Stimulated activated effector memory CD8-positive, alpha-beta T cell treated with anti-CD3 and anti-CD28 coated beads, Interleukin-12 subunit alpha, Interleukin-12 subunit beta, amount 100 ng/mL, for 72 hours (primary cell): ENCODE data around the gene ARHGAP30.

Experiments
- ATAC-seq: fragments of 150-1000 bp; cut with Tn5 transposase; 2 replicates; pipeline ENCODE4 v1.10.0; 2021
- DNase-seq, 2 donors: peaks; one replicate each; pipeline ENCODE4 v3.0.0; 2021 to 2022; ENCODE audit warnings: low spot score in 2 of 2
- H3K27ac Mint-ChIP-seq: one replicate; pipeline ENCODE4 v1.8.0; 2022; ENCODE audit warnings: mild to moderate bottlenecking, mixed read lengths
- H3K36me3 Mint-ChIP-seq: one replicate; pipeline ENCODE4 v1.8.0; 2022; ENCODE audit warnings: mild to moderate bottlenecking, mixed read lengths
- H3K4me1 Mint-ChIP-seq: one replicate; pipeline ENCODE4 v1.8.0; 2022; ENCODE audit warnings: mixed read lengths
- H3K4me3 Mint-ChIP-seq: one replicate; pipeline ENCODE4 v1.8.0; 2022; ENCODE audit warnings: mild to moderate bottlenecking, mixed read lengths
- H3K9me3 Mint-ChIP-seq: one replicate; pipeline ENCODE4 v1.8.0; 2022; ENCODE audit warnings: mixed read lengths

The ARHGAP30 gene

GRCh38 chr1:161081519-161081918 lies 11.8 kb upstream of the ARHGAP30 start:
- ATAC-seq = no peak
- Mint-ChIP-seq H3K27ac (no peak overlapping the region), H3K4me3 (no peak overlapping the region), H3K4me1 (no peaks in the 10 kb centered on the region), H3K9me3 (no peaks in the 10 kb centered on the region), H3K36me3 (no peaks in the 10 kb centered on the region)
- no peak for DNase-seq

- no peaks in the 10 kb centered on the region for H3K4me1 Mint-ChIP-seq
- peak overlapping the region; percentile 7 for H3K27ac Mint-ChIP-seq
- no peak for DNase-seq
- H3K9me3 Mint-ChIP-seq = no peaks in the 10 kb centered on the region
- H3K36me3 Mint-ChIP-seq = no peaks in the 10 kb centered on the region
- no peak overlapping the region for H3K4me3 Mint-ChIP-seq
- ATAC-seq = no peak
Measured at GRCh38 chr1:161080441-161081405, 11.0 kb upstream of the ARHGAP30 start.

GRCh38 chr1:161079436-161080110 lies 9.9 kb upstream of the ARHGAP30 start:
- H3K4me3 Mint-ChIP-seq = no peak overlapping the region
- no peaks in the 10 kb centered on the region for H3K9me3 Mint-ChIP-seq
- ATAC-seq = no peak
- no peaks in the 10 kb centered on the region for H3K36me3 Mint-ChIP-seq
- H3K4me1 Mint-ChIP-seq = peaks cover under 1% of the 10 kb centered on the region
- no peak for DNase-seq
- no peak overlapping the region for H3K27ac Mint-ChIP-seq

- DNase-seq (no peak), ATAC-seq (no peak)
- H3K36me3 Mint-ChIP-seq = no peaks in the 10 kb centered on the region
- H3K9me3 Mint-ChIP-seq = no peaks in the 10 kb centered on the region
- no peak overlapping the region for H3K4me3 Mint-ChIP-seq
- H3K4me1 Mint-ChIP-seq = peaks cover 12% of the 10 kb centered on the region
- no peak overlapping the region for H3K27ac Mint-ChIP-seq
Measured at GRCh38 chr1:161077426-161077825, 7.7 kb upstream of the ARHGAP30 start.

GRCh38 chr1:161076410-161076809 lies 6.7 kb upstream of the ARHGAP30 start:
- no peak for ATAC-seq
- Mint-ChIP-seq H3K27ac (no peak overlapping the region), H3K9me3 (no peaks in the 10 kb centered on the region)

GRCh38 chr1:161074676-161075368 lies 5.1 kb upstream of the ARHGAP30 start:
- no peak for ATAC-seq
- Mint-ChIP-seq H3K4me1 (peaks cover 38% of the 10 kb centered on the region), H3K9me3 (no peaks in the 10 kb centered on the region), H3K4me3 (no peak overlapping the region), H3K27ac (peak overlapping the region; percentile 43), H3K36me3 (peaks cover 5% of the 10 kb centered on the region)
- no peak for DNase-seq

More at GRCh38 chr1:161076410-161076809, 6.7 kb upstream of the ARHGAP30 start:
- Mint-ChIP-seq H3K4me1 (peaks cover 22% of the 10 kb centered on the region), H3K36me3 (no peaks in the 10 kb centered on the region), H3K4me3 (no peak overlapping the region)
- no peak for DNase-seq

GRCh38 chr1:161073474-161074121 lies 3.9 kb upstream of the ARHGAP30 start:
- Mint-ChIP-seq H3K9me3 (no peaks in the 10 kb centered on the region), H3K4me1 (peaks cover 47% of the 10 kb centered on the region), H3K36me3 (peaks cover 17% of the 10 kb centered on the region), H3K27ac (peak overlapping the region; percentile 27), H3K4me3 (no peak overlapping the region)
- no peak for ATAC-seq
- no peak for DNase-seq

- Mint-ChIP-seq H3K36me3 (peaks cover 24% of the 10 kb centered on the region), H3K4me1 (peaks cover 54% of the 10 kb centered on the region), H3K27ac (peak overlapping the region; percentile 27), H3K9me3 (no peaks in the 10 kb centered on the region), H3K4me3 (no peak overlapping the region)
- DNase-seq (no peak), ATAC-seq (no peak)
Measured at GRCh38 chr1:161072751-161073449, 3.2 kb upstream of the ARHGAP30 start.

- H3K27ac Mint-ChIP-seq = peak overlapping the region; percentile 27
- no peaks in the 10 kb centered on the region for H3K9me3 Mint-ChIP-seq
- peaks cover 33% of the 10 kb centered on the region for H3K36me3 Mint-ChIP-seq
- DNase-seq (peak in 1 of 2 donors; percentile 65), ATAC-seq (peak; percentile 7)
- H3K4me3 Mint-ChIP-seq = no peak overlapping the region
- peaks cover 64% of the 10 kb centered on the region for H3K4me1 Mint-ChIP-seq
Measured at GRCh38 chr1:161071886-161072371, 2.2 kb upstream of the ARHGAP30 start.

- Mint-ChIP-seq H3K4me1 (peaks cover 75% of the 10 kb centered on the region), H3K9me3 (no peaks in the 10 kb centered on the region), H3K4me3 (peak overlapping the region; percentile 82), H3K27ac (peak overlapping the region; percentile 95), H3K36me3 (peaks cover 45% of the 10 kb centered on the region)
- ATAC-seq (no peak), DNase-seq (no peak)
Measured at GRCh38 chr1:161070761-161071160, 1.1 kb upstream of the ARHGAP30 start.

- Mint-ChIP-seq H3K27ac (peak overlapping the region; percentile 95), H3K4me1 (peaks cover 79% of the 10 kb centered on the region), H3K36me3 (peaks cover 60% of the 10 kb centered on the region), H3K4me3 (peak overlapping the region; percentile 82), H3K9me3 (no peaks in the 10 kb centered on the region)
- ATAC-seq (no peak), DNase-seq (no peak)
Measured at GRCh38 chr1:161069241-161069640, 450 bp downstream of the ARHGAP30 start.

GRCh38 chr1:161068306-161069234 lies 1.1 kb downstream of the ARHGAP30 start:
- peak overlapping the region; percentile 82 for H3K4me3 Mint-ChIP-seq
- DNase-seq (peak; percentile 58 to 91), ATAC-seq (peak; percentile 76)
- H3K4me1 Mint-ChIP-seq = peaks cover 81% of the 10 kb centered on the region
- peak overlapping the region; percentile 95 for H3K27ac Mint-ChIP-seq
- no peaks in the 10 kb centered on the region for H3K9me3 Mint-ChIP-seq
- peaks cover 67% of the 10 kb centered on the region for H3K36me3 Mint-ChIP-seq

GRCh38 chr1:161066694-161067093 lies 3.0 kb downstream of the ARHGAP30 start:
- Mint-ChIP-seq H3K9me3 (no peaks in the 10 kb centered on the region), H3K27ac (peak overlapping the region; percentile 95), H3K4me3 (peak overlapping the region; percentile 82), H3K36me3 (peaks cover 86% of the 10 kb centered on the region), H3K4me1 (peaks cover 87% of the 10 kb centered on the region)
- DNase-seq = no peak
- peak; percentile 57 for ATAC-seq
